ENCODE results near the gene ACOT6. TPM values are rescaled to one million over a fixed set of nuclear protein-coding genes. Genes with fewer than 3 reads are reported as not detected.

ACOT6 gene
- polyA plus RNA-seq, 2 of the 4 experiments (the other 2 are of a cell fraction) = not detected

- ChIA-PET POLR2A (interaction anchor here (0.8 to 1.7 kb wide), 2 partner anchors 76 to 155 kb away, joined by 3 to 5 read pairs; partner anchors contain the start of genes ACOT2 and RIOX1), CTCF (interaction anchor here (1.3 to 4.2 kb wide), 5 partner anchors 11 to 113 kb away, joined by 3 to 30 read pairs (median 4); no protein-coding TSS in a partner anchor)
- Histone ChIP-seq H3K27ac (peak overlapping the region; percentile 81 to 83), H3K4me3 (peak overlapping the region; percentile 70), H3K4me1 (peaks cover 9% of the 10 kb centered on the region), H3K4me2 (peak overlapping the region; percentile 76), H3K9me3 (no peaks in the 10 kb centered on the region)
- no peak for DNase-seq (ENCODE audit: low read depth in 1 of 2, low spot score in 1 of 2)
- 2% methylated on average over 7 of the region's 7 CpGs for WGBS (ENCODE audit: missing lambda C conversion rate)
- ATAC-seq = peak in 1 of 2 experiments; percentile 4; a peak in 1 of 6 replicates
- TF ChIP-seq EHF (CRISPR knock-in tag; IDR thresholded peaks at IDR 0.05) (no peak), MAFK (IDR thresholded peaks at IDR 0.05; ENCODE audit: partially characterized antibody) (no peak), MAZ (IDR thresholded peaks at IDR 0.05; ENCODE audit: borderline replicate concordance, low read depth, low read length) (no peak), FOSL2 (IDR thresholded peaks at IDR 0.05) (no peak), FOSL2 (CRISPR knock-in tag; IDR thresholded peaks at IDR 0.05) (no peak), PBX3 (IDR thresholded peaks at IDR 0.05) (no peak), ESRRA (IDR thresholded peaks at IDR 0.05; ENCODE audit: borderline replicate concordance, low read length) (no peak), HDAC2 (IDR thresholded peaks at IDR 0.05) (no peak), BHLHE40 (IDR thresholded peaks at IDR 0.05; ENCODE audit: low read depth, low read length) (no peak), FOSB (CRISPR knock-in tag; IDR thresholded peaks at IDR 0.05) (no peak), KDM1A (IDR thresholded peaks at IDR 0.05; ENCODE audit: low read depth) (no peak), GATA3 (IDR thresholded peaks at IDR 0.05; ENCODE audit: borderline replicate concordance) (no peak), JUN (IDR thresholded peaks at IDR 0.05) (no peak), HEYL (CRISPR knock-in tag; IDR thresholded peaks at IDR 0.05) (no peak), CHD4 (IDR thresholded peaks at IDR 0.05; ENCODE audit: borderline replicate concordance) (no peak), KDM5A (IDR thresholded peaks at IDR 0.05) (no peak), POLR2AphosphoS2 (conservative IDR thresholded peaks at IDR 0.05; ENCODE audit: low read length) (no peak), RAD21 (conservative IDR thresholded peaks at IDR 0.05 in 1 of 2, IDR thresholded peaks at IDR 0.05 in 1 of 2) (no peak)
- TF ChIP-seq, protein P1, sequence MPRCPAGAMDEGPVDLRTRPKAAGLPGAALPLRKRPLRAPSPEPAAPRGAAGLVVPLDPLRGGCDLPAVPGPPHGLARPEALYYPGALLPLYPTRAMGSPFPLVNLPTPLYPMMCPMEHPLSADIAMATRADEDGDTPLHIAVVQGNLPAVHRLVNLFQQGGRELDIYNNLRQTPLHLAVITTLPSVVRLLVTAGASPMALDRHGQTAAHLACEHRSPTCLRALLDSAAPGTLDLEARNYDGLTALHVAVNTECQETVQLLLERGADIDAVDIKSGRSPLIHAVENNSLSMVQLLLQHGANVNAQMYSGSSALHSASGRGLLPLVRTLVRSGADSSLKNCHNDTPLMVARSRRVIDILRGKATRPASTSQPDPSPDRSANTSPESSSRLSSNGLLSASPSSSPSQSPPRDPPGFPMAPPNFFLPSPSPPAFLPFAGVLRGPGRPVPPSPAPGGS (IDR thresholded peaks at IDR 0.05) = no peak
- TF ChIP-seq, protein P2, sequence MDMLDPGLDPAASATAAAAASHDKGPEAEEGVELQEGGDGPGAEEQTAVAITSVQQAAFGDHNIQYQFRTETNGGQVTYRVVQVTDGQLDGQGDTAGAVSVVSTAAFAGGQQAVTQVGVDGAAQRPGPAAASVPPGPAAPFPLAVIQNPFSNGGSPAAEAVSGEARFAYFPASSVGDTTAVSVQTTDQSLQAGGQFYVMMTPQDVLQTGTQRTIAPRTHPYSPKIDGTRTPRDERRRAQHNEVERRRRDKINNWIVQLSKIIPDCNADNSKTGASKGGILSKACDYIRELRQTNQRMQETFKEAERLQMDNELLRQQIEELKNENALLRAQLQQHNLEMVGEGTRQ (IDR thresholded peaks at IDR 0.05) = no peak
- TF ChIP-seq, protein P3, sequence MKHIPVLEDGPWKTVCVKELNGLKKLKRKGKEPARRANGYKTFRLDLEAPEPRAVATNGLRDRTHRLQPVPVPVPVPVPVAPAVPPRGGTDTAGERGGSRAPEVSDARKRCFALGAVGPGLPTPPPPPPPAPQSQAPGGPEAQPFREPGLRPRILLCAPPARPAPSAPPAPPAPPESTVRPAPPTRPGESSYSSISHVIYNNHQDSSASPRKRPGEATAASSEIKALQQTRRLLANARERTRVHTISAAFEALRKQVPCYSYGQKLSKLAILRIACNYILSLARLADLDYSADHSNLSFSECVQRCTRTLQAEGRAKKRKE (CRISPR knock-in tag; IDR thresholded peaks at IDR 0.05; ENCODE audit: low read depth) = no peak
- FAIRE-seq = no peak
These were observed 32.9 kb downstream of the ACOT6 start for GRCh38 chr14:73645248-73645610.

DNA sequence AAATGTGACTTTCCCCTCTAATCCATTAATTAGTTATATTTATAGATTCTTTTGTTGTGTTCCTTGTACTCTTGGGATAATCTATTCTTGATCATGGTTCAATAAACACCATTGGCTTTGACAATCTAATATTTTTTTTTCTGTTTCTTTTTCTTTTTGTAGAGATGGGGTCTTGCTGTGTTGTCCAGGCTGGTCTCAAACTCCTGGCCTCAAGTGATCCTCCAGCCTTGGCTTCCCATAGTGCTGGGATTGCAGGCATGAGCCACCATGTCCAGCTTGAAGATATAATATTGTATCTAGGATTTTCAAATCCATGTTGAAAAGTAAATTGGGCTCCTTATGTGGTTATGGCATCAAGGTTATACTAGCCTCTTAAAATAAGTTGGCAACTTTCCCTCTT, 38.7 kb downstream of the ACOT6 start:
- no peak overlapping the region for H3K4me2 ChIP-seq
- no peaks in the 10 kb centered on the region for H3K9me3 ChIP-seq
- H3K4me1 ChIP-seq = no peaks in the 10 kb centered on the region
- ChIA-PET CTCF (interaction anchor here (1.0 to 2.2 kb wide), 2 partner anchors 18 to 142 kb away, joined by 3 to 10 read pairs; no protein-coding TSS in a partner anchor), POLR2A (interaction anchor here (0.6 kb wide), 1 partner anchor 108 kb away, joined by 3 read pairs; no protein-coding TSS in a partner anchor)
- TF ChIP-seq EHMT2 (IDR thresholded peaks at IDR 0.05; ENCODE audit: low read depth) = no peak
- TF ChIP-seq, protein P4, sequence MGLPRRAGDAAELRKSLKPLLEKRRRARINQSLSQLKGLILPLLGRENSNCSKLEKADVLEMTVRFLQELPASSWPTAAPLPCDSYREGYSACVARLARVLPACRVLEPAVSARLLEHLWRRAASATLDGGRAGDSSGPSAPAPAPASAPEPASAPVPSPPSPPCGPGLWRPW (IDR thresholded peaks at IDR 0.05) = no peak
- TF ChIP-seq NR3C1 (IDR thresholded peaks at IDR 0.05) = no peak
- no peak for TF ChIP-seq RAD21 (conservative IDR thresholded peaks at IDR 0.05 in 1 of 2, IDR thresholded peaks at IDR 0.05 in 1 of 2)
- no peak for TF ChIP-seq KDM1A (IDR thresholded peaks at IDR 0.05; ENCODE audit: low read depth)
- TF ChIP-seq POLR2A (IDR thresholded peaks at IDR 0.05; ENCODE audit: low read length) = no peak
- no peak for TF ChIP-seq NPAS2 (CRISPR knock-in tag; IDR thresholded peaks at IDR 0.05; ENCODE audit: borderline replicate concordance)
- TF ChIP-seq CTCF (IDR thresholded peaks at IDR 0.05) = no peak
- TF ChIP-seq HOXA7 (CRISPR knock-in tag; IDR thresholded peaks at IDR 0.05) = no peak
- TF ChIP-seq, protein P5, sequence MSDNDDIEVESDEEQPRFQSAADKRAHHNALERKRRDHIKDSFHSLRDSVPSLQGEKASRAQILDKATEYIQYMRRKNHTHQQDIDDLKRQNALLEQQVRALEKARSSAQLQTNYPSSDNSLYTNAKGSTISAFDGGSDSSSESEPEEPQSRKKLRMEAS (IDR thresholded peaks at IDR 0.05) = no peak
- no peak overlapping the region for H3K4me3 ChIP-seq
- FAIRE-seq (no peak), ATAC-seq (no peak), DNase-seq (ENCODE audit: low read depth in 1 of 2, low spot score in 1 of 2) (no peak)
- H3K27ac ChIP-seq = no peak overlapping the region

All from A549 (cell line).